ENCODE results near the gene FGF12. TPM values are rescaled to one million over a fixed set of nuclear protein-coding genes. Genes with fewer than 3 reads are reported as not detected.

The FGF12 gene
- total and polyA plus RNA-seq, 2 donors (not counting 1 experiment from before 2014, with no cell fraction given): 0.03 TPM; not detected in 1

DNA sequence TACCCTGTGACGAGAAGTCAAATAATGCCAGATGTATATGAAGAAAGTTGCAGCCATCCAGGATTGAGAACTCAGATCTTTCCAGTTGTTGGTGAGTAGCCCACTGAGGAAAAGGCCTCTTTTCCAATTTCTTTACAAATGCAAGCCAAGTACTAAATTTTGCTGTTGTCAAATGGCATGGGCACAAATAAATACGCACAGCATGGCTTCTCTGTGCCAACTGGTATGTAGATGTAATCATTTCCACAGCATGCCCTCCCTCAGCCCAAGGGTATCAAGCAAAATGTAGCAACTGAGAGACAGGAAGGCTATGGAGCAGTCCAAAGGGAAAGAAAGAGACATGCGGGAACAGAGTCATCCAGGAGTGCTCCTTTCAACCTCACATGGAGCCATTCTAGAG, 105.4 kb downstream of the FGF12 start:
- DNase-seq: no peak
- H4K20me1 ChIP-seq (ENCODE audit: control insufficient read depth, insufficient read depth, low read length, poor library complexity, severe bottlenecking): no peaks in the 10 kb centered on the region

DNA sequence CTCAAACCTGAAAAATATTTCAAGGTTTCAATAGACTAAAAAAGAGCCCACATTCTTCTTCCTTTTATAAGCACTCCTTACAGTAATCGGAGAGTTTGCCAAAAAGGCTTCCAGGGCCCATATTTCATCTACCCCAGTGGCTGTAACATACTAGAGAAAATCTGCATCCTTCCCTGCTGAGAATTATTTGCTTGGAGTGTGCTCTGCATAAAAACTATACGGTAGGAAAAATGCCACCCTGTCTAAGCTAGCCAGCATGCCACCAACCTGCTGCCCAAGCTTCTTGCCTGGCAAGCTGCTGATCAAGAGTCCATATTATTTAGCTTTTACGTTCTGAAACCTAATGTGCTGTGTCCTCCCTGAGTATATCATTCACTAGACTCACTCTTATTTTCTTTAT, 107.1 kb downstream of the FGF12 start:
- TF ChIP-seq, protein P1, sequence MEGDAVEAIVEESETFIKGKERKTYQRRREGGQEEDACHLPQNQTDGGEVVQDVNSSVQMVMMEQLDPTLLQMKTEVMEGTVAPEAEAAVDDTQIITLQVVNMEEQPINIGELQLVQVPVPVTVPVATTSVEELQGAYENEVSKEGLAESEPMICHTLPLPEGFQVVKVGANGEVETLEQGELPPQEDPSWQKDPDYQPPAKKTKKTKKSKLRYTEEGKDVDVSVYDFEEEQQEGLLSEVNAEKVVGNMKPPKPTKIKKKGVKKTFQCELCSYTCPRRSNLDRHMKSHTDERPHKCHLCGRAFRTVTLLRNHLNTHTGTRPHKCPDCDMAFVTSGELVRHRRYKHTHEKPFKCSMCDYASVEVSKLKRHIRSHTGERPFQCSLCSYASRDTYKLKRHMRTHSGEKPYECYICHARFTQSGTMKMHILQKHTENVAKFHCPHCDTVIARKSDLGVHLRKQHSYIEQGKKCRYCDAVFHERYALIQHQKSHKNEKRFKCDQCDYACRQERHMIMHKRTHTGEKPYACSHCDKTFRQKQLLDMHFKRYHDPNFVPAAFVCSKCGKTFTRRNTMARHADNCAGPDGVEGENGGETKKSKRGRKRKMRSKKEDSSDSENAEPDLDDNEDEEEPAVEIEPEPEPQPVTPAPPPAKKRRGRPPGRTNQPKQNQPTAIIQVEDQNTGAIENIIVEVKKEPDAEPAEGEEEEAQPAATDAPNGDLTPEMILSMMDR (IDR thresholded peaks at IDR 0.05): no peak
- no peak for TF ChIP-seq EZH2 (IDR thresholded peaks at IDR 0.05; ENCODE audit: borderline replicate concordance, insufficient read depth, low read depth, low read length, poor library complexity, severe bottlenecking)

More for the DNA sequence above, 105.4 kb downstream of the FGF12 start:
- POLR2A ChIA-PET: no interaction called here
- WGBS (ENCODE audit: insufficient coverage): no CpG with 5 or more reads among the region's 3 CpGs
- H3K9ac ChIP-seq (ENCODE audit: low read length): no peak overlapping the region
- H3K36me3 ChIP-seq (replicated peaks in 1 of 2; ENCODE audit: control extremely low read depth in 1 of 2, control insufficient read depth in 1 of 2, extremely low read depth in 1 of 2, insufficient read depth in 2 of 2, low read length in 1 of 2): no peaks in the 10 kb centered on the region
- no peaks in the 10 kb centered on the region for H3K4me1 ChIP-seq (ENCODE audit: control insufficient read depth in 2 of 2, insufficient read depth in 2 of 2, low read length in 2 of 2)
- no peak overlapping the region for H3K4me3 ChIP-seq (ENCODE audit: control extremely low read depth in 1 of 5, extremely low read depth in 1 of 5, insufficient read depth in 1 of 5, low read depth in 2 of 5, low read length in 4 of 5)
- no peak overlapping the region for H3K4me3 Mint-ChIP-seq
- no peaks in the 10 kb centered on the region for H3K79me2 ChIP-seq (ENCODE audit: control insufficient read depth, insufficient read depth, low read length)
- H3K27ac Mint-ChIP-seq: no peak overlapping the region
- ATAC-seq (ENCODE audit: low read depth): no peak
- no peaks in the 10 kb centered on the region for H3K27me3 Mint-ChIP-seq
- H3K9me3 ChIP-seq (ENCODE audit: control extremely low read depth in 1 of 3, control insufficient read depth in 2 of 3, insufficient read depth in 1 of 3, low read length in 2 of 3): no peaks in the 10 kb centered on the region
- intact Hi-C loops (cut with micrococcal nuclease): no loop called here
- H3K27me3 ChIP-seq (replicated peaks in 1 of 4; ENCODE audit: control extremely low read depth in 1 of 4, control insufficient read depth in 3 of 4, insufficient read depth in 4 of 4, low read length in 3 of 4): no peaks in the 10 kb centered on the region
- H3K4me1 Mint-ChIP-seq: no peaks in the 10 kb centered on the region
- H3K4me2 ChIP-seq (replicated peaks; ENCODE audit: low read depth, low read length, poor library complexity, severe bottlenecking): no peak overlapping the region
- no peak for TF ChIP-seq EZH2 (IDR thresholded peaks at IDR 0.05; ENCODE audit: borderline replicate concordance, insufficient read depth, low read depth, low read length, poor library complexity, severe bottlenecking)
- TF ChIP-seq, protein P1 (IDR thresholded peaks at IDR 0.05): no peak
- CTCF ChIA-PET: no interaction called here
- no peak overlapping the region for H2AFZ ChIP-seq (ENCODE audit: insufficient read depth, low read depth, low read length, poor library complexity, severe bottlenecking)
- no peak overlapping the region for H3K27ac ChIP-seq (ENCODE audit: low read length in 2 of 2)
- no peaks in the 10 kb centered on the region for H3K9me3 Mint-ChIP-seq (ENCODE audit: insufficient read depth)

More for the DNA sequence above, 107.1 kb downstream of the FGF12 start:
- Histone ChIP-seq H3K4me3 (ENCODE audit: control extremely low read depth in 1 of 5, extremely low read depth in 1 of 5, insufficient read depth in 1 of 5, low read depth in 2 of 5, low read length in 4 of 5) (no peak overlapping the region), H3K27ac (ENCODE audit: low read length in 2 of 2) (no peak overlapping the region), H3K9ac (ENCODE audit: low read length) (no peak overlapping the region), H3K9me3 (ENCODE audit: control extremely low read depth in 1 of 3, control insufficient read depth in 2 of 3, insufficient read depth in 1 of 3, low read length in 2 of 3) (no peaks in the 10 kb centered on the region), H3K4me2 (replicated peaks; ENCODE audit: low read depth, low read length, poor library complexity, severe bottlenecking) (no peak overlapping the region), H3K27me3 (replicated peaks in 1 of 4; ENCODE audit: control extremely low read depth in 1 of 4, control insufficient read depth in 3 of 4, insufficient read depth in 4 of 4, low read length in 3 of 4) (no peaks in the 10 kb centered on the region), H3K79me2 (ENCODE audit: control insufficient read depth, insufficient read depth, low read length) (no peaks in the 10 kb centered on the region), H3K36me3 (replicated peaks in 1 of 2; ENCODE audit: control extremely low read depth in 1 of 2, control insufficient read depth in 1 of 2, extremely low read depth in 1 of 2, insufficient read depth in 2 of 2, low read length in 1 of 2) (no peaks in the 10 kb centered on the region), H3K4me1 (ENCODE audit: control insufficient read depth in 2 of 2, insufficient read depth in 2 of 2, low read length in 2 of 2) (no peaks in the 10 kb centered on the region), H2AFZ (ENCODE audit: insufficient read depth, low read depth, low read length, poor library complexity, severe bottlenecking) (no peak overlapping the region), H4K20me1 (ENCODE audit: control insufficient read depth, insufficient read depth, low read length, poor library complexity, severe bottlenecking) (no peaks in the 10 kb centered on the region)
- ChIA-PET CTCF (interaction anchor here (0.7 kb wide), 1 partner anchor 1705 kb away, joined by 3 read pairs; no protein-coding TSS in a partner anchor), POLR2A (no interaction called here)
- Mint-ChIP-seq H3K9me3 (ENCODE audit: insufficient read depth) (no peaks in the 10 kb centered on the region), H3K4me3 (no peak overlapping the region), H3K27me3 (peaks cover 2% of the 10 kb centered on the region), H3K4me1 (no peaks in the 10 kb centered on the region), H3K27ac (no peak overlapping the region)
- intact Hi-C loops (cut with micrococcal nuclease): no loop called here
- DNase-seq (no peak), ATAC-seq (ENCODE audit: low read depth) (no peak)
- 100% methylated on average over 1 of the region's 3 CpGs for WGBS (ENCODE audit: insufficient coverage)
